CD4-positive, alpha-beta T cell (primary cell): ENCODE results near the gene HAX1. TPM values are rescaled to one million over a fixed set of nuclear protein-coding genes. Genes with fewer than 3 reads are reported as not detected.

Experiments used
- total RNA-seq, 174 experiments: library from RNA in 2 of 174; stranded (reverse) in 2 of 174; gene quantifications; one replicate each; pipeline ENCODE4 v1.2.3 and lab custom pipeline; 2021 to 2026

Gene HAX1
- total RNA-seq, 2 experiments from 2014 or later, result 57.5 to 62.5 TPM

Other genes with a start within 250 kb of the HAX1 start
- gene NUP210L, start 117.6 kb upstream of the HAX1 start, total RNA-seq, result under 1 TPM; 0.03 to 0.08 TPM
- gene TPM3, start 80.5 kb upstream of the HAX1 start, total RNA-seq, result 100 to 1,000 TPM; 345 to 357 TPM
- gene CFAP141, start 66.3 kb upstream of the HAX1 start, total RNA-seq, result not detected
- 100 to 1,000 TPM; 224 to 234 TPM for gene UBAP2L, start 51.7 kb upstream of the HAX1 start, total RNA-seq
- gene AQP10, start 48.5 kb downstream of the HAX1 start, total RNA-seq, result not detected
- 10 to 100 TPM; 72.7 to 80.7 TPM for gene ATP8B2, start 52.9 kb downstream of the HAX1 start, total RNA-seq
- gene IL6R, start 132.7 kb downstream of the HAX1 start, total RNA-seq, result 10 to 100 TPM; 31.7 to 35.0 TPM
- not detected for gene TDRD10, start 229.6 kb downstream of the HAX1 start, total RNA-seq
- not detected for gene SHE, start 229.8 kb downstream of the HAX1 start, total RNA-seq